ENCODE measurements around the gene VTI1A.
"Not testable (repeated sequence)": the region's sequence is repeated elsewhere in the genome, so short reads cannot be mapped to it uniquely, and the experiment has no call there.

The VTI1A gene

DNA sequence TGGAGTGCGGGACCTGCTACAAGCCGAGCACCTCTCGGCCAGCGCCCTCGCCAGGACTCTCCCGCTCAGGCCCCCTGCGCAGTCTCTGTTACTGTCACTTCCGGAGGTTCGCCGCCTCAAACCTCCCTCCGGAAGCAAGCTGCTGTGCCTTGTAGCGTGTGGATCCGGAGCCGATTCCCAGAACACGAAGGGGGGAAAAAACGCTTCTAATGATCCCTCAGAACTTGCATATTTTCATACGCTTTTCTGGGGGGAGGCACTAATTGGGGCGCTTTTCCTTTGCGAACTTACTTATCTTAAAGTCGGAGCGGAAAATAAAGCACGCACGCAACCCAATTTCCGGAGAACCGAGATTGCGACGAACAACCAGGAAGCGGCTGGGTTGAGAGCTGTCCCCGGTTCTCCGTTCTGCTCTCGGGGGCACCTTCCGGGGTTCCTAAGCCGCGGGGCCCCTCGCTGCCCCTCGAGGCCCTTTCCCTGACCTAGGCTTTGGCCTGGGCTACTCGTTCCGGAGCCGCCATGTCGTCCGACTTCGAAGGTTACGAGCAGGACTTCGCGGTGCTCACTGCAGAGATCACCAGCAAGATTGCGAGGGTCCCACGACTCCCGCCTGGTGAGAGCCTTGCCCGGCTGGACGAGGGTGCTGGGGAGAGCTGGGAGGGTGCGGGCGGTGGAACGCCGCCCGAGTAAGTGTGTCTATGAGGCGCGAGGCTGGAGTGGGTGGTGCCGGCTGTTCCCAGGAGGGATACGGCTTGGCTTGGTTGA, at the start of gene VTI1A, which contains the start of gene ZDHHC6:
TSS of gene VTI1A (plus strand) at position 361 of the 765 bp plus-strand sequence. CDS start at position 520, 159 bp downstream.
TSS of gene ZDHHC6 (minus strand) at position 60 of the 765 bp plus-strand sequence. CDS start 1,478 bp downstream, outside the sequence.
- DNase-seq (ENCODE audit: low read depth), result peak; percentile 75

DNA sequence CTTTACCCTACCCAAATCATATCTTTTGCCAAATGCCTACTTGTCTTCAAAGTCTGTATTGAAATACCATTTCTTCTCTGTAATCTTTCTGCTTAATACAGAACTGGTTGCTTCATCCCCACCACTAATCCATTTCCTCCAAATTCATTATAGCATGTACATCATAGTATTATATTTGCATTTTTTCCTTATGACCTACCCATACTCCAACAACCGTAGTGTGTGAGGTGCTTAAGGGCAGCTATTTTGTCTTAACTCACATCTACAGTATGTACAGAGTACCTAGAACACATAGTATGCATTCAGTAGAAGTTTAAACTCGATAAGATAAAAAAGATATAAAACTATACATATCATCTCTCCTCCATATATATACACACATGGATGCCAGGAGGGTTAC, 49.4 kb upstream of the VTI1A start:
- no peak for DNase-seq (ENCODE audit: low read depth)

DNA sequence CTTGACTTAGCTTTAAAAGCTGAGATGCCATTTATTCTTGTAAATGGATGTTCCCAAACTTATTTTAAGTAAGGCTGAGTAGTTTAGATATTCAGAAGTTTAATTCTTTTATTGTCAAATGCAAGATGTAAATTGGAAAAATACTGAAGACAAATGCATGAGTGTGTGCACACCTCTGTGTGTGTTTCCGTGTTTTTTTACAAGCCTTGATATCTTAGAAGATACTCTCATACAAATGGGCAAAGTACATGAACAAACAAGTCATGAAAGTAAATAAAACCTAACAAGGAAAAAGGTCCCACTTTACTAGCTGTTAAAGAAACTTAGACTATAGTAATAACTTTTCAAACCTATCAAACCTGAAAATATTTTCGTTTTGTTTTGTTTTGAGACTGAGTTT, 44.1 kb upstream of the VTI1A start:
- no peak for DNase-seq (ENCODE audit: low read depth)

DNA sequence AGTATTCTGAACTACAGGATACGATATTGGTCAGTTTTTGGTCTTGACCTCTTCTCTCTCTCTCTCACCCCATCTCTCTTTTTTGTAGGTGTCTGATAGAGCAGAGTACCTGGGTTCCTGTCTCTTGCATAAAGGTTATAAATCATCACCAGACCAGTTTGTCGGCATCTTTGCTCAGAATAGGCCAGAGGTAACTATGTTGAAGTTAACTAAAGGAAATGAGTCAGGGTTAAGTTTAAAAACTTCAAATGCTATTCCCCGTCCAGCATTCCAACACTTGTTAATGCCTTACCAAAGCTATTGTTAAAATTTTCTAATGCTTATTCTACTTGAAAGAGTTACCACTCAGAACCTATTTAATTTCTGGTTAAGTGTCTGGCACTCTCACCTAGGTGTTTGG, 42.4 kb upstream of the VTI1A start:
- DNase-seq (ENCODE audit: low read depth), result no peak

DNA sequence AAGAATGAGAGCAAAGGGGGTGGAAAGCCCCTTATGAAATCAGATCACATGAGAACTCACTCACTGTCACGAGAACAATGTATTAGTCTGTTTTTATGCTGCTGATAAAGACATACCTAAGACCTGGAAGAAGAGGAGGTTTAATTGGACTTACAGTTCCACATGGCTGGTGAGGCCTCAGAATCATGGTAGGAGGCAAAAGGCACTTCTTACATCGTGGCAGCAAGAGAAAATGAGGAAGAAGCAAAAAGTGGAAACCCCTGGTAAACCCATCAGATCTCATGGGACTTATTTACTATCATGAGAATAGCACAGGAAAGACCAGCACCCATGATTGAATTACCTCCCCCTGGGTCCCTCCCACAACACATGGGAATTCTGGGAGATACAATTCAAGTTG, 40.2 kb upstream of the VTI1A start:
- not testable (repeated sequence) for DNase-seq (ENCODE audit: low read depth)

DNA sequence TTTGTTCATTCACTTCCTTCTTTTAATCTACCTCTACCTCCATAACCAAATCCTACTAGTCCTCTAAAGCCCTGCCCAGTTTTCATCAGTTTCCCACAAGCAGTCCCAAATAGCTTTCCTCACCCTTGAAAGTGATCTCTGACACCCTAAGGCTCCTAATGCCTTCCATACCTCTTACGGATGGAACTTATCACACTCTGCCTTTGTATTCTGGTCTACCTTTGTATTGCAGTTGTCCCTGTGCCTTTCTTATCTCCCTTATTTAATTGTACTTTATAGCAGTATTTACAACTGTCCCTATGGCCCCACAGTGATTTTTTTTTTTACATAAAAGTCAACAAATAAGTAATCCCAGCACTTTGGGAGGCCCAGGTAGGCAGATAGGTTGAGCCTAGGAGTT, 39.3 kb upstream of the VTI1A start:
- DNase-seq (ENCODE audit: low read depth), result no peak

DNA sequence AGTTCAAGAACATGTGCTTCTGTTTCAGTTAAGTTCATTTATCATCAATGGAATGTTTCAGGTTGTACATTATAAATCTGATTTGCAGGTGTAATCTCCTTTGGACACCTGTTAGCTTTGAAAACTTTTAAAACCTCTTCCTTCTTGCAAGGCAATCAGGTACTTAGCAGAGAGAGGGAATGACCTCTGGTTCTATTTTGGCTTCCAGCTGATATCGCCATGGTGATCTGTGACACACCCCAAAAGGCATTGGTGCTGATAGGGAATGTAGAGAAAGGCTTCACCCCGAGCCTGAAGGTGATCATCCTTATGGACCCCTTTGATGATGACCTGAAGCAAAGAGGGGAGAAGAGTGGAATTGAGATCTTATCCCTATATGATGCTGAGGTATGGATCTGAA, 37.7 kb upstream of the VTI1A start:
- DNase-seq (ENCODE audit: low read depth), result no peak

DNA sequence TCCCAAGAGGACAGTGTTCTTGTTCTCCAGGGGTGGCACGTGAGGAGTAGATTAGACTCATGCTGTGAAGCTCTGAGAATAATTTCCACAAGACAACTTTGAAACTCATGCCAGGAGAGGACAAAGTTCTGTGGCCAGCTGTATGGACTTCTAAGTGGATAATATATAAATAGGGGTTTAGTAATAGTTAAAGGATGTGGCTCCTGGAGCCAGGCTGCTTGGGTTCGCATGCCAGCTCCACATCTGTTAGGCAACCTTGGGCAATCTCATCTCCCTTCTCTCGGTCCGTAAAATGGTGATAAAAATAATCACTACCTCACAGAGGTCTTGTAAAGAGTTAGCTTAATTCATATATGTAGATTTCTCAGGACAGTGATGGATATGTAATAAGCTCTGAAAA, 37.3 kb upstream of the VTI1A start:
- no peak for DNase-seq (ENCODE audit: low read depth)

DNA sequence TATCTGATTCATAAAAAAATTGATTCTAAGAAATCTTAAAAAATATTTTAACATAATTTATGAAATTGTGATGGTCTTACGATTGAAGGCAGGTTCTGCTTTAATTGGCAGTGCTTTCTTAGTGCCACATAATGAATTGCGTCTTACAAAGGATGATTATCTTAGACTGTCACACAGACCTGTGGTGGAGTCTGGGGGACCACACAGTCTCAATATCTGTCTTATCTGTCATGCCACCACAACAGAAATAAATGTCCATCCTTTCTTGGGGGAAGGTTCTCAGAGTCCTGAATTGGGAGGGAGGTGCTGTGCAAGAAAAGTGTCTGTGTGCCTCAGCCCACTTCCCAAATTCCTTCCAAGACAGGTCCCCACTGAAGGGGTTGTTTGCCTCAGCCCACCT, 34.3 kb upstream of the VTI1A start:
- DNase-seq (ENCODE audit: low read depth), result no peak

DNA sequence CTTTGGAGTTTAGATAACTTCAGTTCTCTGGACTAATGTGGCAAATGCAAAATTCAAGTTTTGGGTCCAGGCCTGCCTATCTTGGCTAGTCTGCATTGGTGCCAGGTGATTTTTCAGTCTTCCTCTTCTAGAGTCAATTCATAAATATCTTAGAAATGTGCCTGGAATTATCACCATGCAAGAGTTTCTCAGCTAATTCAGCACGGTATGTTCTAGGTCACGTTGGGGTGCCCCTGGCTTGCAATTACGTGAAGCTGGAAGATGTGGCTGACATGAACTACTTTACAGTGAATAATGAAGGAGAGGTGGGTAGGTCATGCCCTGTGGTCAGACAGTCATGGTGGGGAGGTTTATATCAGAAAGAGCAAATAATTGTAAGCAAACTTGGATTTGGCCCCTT, 25.3 kb upstream of the VTI1A start:
- DNase-seq (ENCODE audit: low read depth), result no peak

DNA sequence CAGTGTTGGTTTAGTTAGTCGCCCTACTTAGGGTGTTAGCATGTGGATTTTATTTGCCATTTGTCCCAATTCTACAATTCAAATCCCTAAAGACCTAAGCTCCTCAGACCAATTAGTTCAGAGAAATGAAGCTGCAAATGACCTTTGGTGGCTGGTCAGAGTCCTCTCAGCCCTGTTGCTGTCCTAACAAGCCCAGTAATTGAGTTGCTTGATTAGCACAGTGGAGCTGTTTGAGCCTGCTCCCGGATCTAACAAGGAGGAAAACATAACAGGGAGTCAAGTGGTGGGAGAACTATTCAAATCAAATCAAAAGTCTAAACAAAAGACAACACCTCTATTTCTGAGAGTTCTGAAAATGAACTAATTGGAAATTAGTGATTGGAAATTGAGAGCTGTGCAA, 22.4 kb upstream of the VTI1A start:
- DNase-seq (ENCODE audit: low read depth), result no peak

DNA sequence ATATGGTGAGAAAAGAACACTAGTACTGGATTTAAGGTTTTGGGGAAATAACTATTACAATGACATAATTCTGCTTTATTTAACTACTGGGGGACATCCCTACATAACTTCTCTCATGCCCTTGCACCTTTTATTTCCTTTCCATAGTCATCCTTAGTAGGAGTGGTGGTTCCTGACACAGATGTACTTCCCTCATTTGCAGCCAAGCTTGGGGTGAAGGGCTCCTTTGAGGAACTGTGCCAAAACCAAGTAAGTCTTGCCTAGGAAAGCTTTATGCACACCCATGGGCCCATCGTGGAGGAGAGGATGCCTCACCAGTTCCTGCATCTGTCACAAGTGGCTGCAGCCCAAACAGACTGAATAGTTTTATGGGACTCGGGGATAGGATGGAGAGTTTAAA, 20.9 kb upstream of the VTI1A start:
- no peak for DNase-seq (ENCODE audit: low read depth)

DNA sequence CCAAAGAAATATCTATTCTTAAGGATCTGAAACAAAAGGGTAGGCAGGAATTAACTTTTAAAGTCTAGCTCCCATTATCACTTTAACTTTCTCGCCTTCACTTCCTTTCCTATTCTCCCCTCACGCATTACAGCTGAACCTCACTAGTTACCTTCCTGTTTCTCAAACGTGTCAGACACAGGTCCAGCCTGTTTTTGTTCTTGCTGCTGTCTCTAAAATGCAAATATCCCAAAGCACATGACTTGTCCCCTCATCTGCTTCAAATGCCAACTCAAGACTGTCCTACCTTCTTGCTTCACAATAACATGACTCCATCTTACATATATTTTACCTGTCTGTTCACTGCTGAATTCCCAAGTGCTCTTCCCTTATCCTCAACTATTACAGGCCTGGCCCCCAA, 17.9 kb upstream of the VTI1A start:
- no peak for DNase-seq (ENCODE audit: low read depth)

DNA sequence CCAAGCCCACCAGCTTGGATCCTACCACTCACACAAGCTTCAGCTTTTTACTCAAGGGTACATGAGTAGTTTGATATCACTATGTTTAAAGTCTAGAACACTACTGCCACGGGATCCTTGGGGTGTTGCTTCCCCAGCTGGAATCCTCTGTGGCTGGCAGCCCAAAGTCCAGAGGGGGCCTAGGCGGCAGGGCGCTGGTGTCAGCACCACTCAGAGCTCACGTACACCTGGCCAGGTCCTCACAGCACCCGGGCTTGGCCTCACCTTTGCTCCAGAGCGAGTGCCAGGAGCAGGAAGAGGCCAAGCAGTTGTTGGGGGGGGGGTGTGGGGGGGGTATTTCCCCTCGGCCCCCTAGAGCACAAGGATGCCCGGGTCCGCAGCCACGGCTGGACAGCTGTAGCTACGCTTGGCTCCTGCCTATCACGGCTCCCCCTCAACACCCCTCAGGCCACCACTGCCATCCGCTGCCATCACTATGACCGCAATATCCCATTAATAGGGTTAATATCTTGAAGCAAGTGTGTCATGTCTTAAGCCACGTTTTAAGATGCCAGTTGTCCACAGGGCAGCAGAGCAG, 17.3 kb upstream of the VTI1A start:
- no peak for DNase-seq (ENCODE audit: low read depth)

DNA sequence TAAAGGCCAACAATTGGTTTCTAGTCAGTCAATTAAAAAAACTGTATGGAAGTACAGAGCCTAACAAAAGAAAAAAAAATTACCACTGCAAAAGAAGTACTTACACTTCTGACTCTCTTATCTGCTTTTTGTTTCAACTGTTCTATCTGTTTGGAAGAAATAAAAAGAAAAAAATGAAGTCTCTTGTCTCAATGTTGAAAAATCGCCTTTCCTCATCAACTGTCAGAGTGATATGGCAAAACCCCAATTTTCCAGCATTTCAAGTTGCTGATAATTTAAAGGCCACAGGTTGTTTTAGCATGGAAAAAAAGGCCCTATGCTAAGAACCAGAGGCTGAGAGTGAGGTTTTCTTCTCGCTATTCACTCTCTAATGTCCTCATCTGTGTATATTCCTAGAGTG, 13.9 kb upstream of the VTI1A start:
- DNase-seq (ENCODE audit: low read depth), result no peak

DNA sequence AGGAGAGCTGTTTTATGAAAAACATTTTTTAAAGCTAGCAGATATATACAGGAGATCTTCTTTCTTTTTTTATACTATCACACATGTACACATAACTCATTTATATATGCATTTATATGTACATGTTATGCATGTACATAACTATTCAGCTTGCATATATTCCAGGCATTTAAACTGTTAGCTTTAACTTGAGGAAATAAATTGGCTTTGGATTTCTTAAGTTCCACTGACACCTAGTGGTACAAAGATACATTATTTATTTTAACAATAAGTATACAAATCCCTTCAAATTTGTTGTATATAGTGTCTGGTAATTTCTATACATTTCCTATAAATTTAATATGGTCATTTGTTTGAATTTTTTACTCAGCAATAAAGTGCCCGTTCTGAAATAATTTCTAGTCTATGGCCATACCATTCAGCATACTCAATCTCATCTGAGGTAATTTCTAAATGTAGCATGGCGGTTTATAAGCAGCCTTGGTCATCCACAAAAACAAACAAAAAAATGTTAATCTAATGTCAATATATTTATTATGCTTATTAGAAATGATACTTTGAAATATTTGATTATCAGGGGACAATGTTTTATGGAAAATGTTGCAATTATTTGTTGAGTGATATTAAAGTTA, 11.9 kb upstream of the VTI1A start:
- no peak for DNase-seq (ENCODE audit: low read depth)

DNA sequence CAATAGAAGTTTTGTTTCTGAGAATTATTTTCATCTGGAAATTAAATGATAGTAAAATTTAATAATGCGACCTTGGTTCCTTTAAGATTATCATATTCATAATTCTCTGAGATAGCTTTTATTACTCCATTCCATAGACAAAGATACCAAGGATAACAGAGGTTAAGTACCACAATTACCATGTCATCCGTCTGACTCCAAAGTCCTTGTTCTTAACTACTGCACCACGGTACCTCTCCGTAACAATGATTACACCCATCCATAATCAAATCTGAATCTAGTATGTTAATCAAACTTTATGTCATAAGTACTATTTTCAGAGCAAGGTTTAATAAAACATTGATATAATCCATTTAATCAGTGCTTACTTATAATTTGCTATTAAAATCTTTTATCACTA, 8.7 kb upstream of the VTI1A start:
- no peak for DNase-seq (ENCODE audit: low read depth)

DNA sequence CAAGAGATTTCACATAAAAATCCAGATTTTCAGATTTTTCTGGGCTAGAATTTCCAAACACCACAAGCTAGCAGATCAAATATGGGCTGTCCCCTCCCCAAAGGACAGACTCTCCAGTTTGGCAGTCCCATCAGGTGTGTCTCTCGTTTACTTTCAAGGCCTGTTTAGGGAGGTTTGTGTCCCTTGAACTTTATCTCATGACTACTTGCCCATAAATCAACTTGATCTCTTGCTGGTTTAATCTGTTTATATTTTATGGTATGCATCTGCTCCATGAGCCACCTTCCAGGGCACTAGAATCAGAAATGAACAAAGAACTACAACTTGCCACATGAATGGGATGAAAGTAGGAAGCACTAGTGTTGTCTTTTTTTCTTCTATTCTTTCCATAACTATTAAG, 5.5 kb upstream of the VTI1A start:
- no peak for DNase-seq (ENCODE audit: low read depth)

DNA sequence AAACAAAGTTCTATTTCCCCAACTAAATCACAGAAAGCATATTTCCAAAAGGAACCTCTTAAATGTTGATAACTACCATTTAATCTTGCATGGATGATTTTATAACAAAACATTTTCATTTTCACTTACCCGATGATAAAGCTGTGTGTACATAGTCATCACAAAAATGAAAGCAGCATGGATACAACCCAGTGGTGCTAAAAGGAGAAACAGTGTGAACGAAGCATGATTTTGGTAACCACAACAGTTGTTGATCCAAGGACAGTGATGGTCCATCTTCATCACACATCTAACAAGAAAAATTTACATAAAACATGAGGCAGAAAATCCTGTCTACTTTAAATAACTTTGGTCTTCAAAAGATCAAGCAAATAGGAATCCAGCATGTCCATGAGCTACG, 5.0 kb upstream of the VTI1A start:
- DNase-seq (ENCODE audit: low read depth), result no peak

DNA sequence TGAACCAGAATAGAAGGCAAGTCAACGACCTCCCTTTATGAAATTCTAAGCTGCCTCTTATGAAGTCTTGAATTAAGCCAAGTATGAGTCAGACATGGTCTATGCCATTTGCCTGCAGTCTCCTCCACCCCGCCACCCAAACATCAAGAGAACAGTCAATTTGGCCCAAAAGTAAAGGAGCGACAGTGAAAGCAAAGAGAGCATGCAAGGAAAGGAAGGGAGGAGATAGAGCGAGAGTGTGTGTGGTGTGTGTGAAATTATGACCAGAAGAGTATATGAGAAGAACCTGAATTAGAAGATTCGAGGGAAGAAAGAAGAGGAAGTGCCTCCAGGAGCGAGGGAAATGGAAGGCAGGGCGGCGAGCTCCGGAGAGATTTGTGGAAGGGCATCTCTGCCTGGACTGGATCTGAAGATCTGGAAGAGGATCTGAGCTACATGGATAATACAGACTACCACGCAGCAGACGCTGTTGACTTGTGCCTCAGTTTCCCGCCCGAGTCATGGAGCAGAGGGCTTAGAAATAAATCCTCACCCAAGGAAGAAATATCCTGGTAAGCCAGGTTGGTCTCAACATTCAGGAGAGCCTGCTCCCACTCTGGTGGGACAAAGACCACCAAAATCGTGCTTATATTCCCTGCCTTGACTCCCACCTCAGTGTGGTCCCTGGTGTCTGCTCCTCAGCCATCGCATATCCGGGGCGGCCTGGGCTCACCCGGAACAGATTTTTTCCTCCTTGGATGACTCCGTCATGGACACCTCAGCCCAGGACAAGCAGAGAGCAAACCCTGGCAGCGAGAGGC, 760 bp upstream of the VTI1A start:
- no peak for DNase-seq (ENCODE audit: low read depth)

DNA sequence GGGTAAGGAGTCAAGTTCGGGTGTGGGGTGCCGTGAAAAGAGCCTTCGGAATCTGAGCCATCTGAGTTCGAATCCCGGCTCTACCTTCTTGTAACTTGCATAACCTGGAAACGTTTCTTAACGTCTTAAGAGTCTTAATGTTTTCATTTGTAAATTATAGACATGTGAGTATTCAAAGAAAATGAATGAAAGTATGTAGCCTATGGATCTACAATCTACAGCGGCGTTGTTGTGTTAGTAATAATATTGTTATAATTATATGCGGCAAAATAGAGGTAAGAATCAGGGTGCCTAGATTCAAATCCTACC, 559 bp downstream of the VTI1A start:
- no peak for DNase-seq (ENCODE audit: low read depth)

DNA sequence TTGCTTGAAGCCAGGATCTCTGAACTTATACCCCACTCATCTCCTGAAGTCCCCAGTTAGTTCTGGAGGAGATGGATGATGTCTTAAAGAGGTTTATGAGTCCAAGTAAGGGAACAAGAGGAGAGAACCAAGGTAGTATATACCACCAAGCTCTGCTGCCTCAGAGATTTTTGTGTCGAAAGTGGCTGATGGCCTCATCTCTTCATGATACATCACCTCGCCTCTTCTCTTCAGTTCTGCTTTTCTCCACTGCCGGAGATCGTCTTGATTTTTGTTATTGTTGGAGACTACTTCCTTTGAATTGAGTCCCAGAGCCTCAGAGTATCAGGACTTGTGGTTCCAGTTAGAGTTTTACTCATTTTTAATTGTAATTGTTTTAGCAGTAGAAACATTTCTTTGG, 1.9 kb downstream of the VTI1A start:
- no peak for DNase-seq (ENCODE audit: low read depth)

Measured in activated T-helper 9 cell treated with anti-CD3 and anti-CD28 coated beads, Interleukin-2, amount 50 U/mL, for 16 hours (primary cell).